Measurements from ENCODE around the gene S100A13.

- TF ChIP-seq CTCF (IDR thresholded peaks at IDR 0.05; ENCODE audit: borderline replicate concordance, extremely low read depth, low read length, poor library complexity, severe bottlenecking) (no peak), EZH2 (IDR thresholded peaks at IDR 0.05; ENCODE audit: borderline replicate concordance, low read depth, low read length, severe bottlenecking) (no peak)
Observed at GRCh38 chr1:153655333-153655732, 28.0 kb upstream of the S100A13 start.
